Astrocyte of the spinal cord (primary cell): ENCODE results near the gene SCN8A.

ENCODE experiments used
- DNase-seq: peaks from one replicate; pipeline ENCODE4 v3.0.0; 2011; ENCODE audit warnings: low read depth, low spot score
- H3K4me3 ChIP-seq: 2 replicates; pipeline ENCODE4 v1.5.1; 2011; ENCODE audit warnings: low read depth, mild to moderate bottlenecking, low read length, moderate library complexity
- in situ Hi-C: cut with HindIII; loops from 2 replicates; pipeline ENCODE4 v1.10.0; 2017; ENCODE audit warnings: low sequenced_read_pairs
- TF ChIP-seq, protein P1 (sequence below): IDR thresholded peaks from 2 replicates; pipeline ENCODE4 v1.5.1; 2012; ENCODE audit warnings: low read depth, mild to moderate bottlenecking, low read length, inconsistent platforms

SCN8A gene

DNA sequence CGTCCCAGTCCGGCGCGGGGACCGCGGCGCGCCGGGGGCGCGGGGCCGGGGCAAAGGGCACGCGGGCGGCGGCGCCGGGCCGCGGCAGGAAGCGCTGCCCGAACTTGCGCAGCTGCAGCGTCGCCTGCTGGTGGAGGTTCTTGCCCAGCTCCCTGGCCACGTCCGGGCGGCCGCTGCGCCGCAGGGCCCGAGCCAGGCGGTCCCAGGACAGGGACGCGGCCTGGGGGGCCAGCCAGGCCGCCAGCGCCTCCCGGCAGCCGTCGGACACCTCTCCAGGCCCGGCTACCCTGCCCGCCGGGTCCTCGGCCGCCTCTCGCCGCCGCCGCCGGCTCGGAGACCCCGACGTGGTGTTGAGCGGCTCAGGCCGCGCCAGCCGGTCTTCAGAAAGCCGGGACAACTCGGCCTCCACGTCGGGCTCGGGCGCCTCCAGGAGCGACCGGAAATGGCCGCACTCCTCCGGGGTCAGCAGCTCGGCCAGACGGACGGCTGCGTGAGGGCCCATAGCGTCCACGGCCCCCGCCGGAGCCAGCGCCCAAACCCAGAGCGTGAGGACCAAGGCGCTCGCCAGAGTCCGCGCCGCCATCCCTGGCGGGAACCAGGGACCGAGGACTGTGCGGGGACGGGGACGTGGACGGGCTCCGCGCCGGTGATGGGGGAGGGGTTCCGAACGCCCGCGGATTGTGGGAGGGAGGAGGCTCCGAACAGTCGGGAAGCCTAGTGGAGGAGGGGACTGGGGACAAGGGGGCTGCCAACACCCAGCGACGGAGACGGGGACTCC lies 223.5 kb downstream of the SCN8A start:
- peak; percentile 56 for DNase-seq
- in situ Hi-C loops, result no loop called here
- TF ChIP-seq, protein P1, sequence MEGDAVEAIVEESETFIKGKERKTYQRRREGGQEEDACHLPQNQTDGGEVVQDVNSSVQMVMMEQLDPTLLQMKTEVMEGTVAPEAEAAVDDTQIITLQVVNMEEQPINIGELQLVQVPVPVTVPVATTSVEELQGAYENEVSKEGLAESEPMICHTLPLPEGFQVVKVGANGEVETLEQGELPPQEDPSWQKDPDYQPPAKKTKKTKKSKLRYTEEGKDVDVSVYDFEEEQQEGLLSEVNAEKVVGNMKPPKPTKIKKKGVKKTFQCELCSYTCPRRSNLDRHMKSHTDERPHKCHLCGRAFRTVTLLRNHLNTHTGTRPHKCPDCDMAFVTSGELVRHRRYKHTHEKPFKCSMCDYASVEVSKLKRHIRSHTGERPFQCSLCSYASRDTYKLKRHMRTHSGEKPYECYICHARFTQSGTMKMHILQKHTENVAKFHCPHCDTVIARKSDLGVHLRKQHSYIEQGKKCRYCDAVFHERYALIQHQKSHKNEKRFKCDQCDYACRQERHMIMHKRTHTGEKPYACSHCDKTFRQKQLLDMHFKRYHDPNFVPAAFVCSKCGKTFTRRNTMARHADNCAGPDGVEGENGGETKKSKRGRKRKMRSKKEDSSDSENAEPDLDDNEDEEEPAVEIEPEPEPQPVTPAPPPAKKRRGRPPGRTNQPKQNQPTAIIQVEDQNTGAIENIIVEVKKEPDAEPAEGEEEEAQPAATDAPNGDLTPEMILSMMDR, result peak; percentile 66
- peak overlapping the region; percentile 37 for H3K4me3 ChIP-seq

DNA sequence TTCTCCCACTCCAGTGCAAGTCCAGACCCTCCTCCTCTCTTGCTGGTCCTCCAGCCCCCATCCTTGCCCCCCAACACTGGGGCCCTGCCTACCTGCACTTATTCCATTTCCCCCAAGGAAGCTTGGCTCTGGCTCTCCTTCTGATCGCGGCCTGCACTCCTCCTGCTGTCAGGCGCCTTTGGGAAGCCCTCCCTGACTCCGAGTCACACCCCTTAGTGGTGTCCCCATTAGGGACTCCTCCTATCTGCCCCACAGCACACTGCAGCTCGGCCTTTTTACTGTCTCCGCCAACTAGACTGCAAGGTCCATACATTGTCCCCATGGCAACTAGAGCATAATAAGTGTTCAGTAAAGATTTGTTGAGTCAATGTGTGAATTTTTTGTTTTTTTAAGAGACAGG lies 224.5 kb downstream of the SCN8A start:
- in situ Hi-C loops, result no loop called here
- H3K4me3 ChIP-seq, result no peak overlapping the region
- DNase-seq, result no peak
- TF ChIP-seq, protein P1, result no peak

DNA sequence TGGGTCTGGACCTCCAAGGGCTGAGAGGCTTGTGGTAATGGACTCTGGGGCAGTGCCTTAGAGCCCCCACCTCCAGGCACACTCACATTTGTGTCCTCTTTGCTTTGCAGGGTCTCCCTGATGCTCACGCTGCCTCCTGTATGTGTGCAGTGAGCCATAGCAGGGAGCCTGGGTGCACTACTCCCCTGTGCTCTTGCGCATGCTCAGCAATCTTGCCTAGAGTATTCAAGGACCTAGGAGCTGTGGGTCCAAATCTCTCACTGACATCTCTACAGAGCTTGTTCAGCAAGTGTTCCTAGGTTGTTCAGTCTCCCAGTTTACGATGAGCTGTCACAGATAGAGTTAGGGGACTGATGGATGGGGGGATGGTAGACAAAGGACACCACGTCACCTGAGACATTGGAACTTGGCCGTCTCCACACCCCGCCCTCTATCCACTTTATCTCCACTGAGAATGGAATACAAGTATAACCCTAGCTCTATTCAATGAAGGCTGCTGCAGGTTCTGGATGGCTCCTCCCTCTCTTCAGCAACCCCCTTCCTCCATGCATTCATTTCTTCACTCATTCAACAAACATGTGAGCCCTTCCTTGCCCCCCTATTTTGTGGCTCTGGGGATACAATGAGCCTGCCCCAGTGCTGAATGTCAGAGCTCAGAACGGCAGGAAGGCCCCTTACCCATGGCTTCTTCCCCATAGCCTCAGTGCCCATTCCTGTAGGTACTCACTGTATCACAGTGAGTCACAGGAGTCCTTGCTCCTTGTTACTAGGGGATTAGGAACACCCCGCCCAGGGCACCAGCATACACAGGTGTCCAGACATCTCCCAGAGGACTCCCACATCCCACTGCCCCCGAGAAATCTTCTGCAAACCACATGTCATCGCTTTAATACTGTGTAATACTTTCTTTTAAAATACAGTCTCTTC lies 226.3 kb downstream of the SCN8A start:
- H3K4me3 ChIP-seq, result no peak overlapping the region
- in situ Hi-C loops, result no loop called here
- no peak for DNase-seq
- TF ChIP-seq, protein P1, result no peak

DNA sequence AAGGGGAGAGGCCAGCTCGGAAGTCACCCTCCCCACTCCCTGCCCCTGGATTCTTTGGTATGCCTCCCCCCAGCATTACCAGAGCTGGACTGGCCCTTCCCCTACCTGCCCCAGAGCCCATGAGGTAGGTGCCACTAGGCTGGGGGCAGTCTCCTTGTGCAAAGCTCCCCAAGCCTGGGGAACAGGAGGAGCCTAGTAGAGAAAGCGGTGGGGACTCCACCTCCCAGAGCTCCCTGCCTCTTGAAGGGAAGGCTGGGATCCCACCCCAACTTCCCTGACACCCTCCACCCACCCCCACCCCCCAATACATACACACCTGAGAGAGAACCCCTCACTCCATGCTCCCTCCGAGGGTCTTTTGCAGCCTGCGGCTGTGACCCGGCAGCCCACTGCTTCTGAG lies 227.1 kb downstream of the SCN8A start:
- H3K4me3 ChIP-seq, result no peak overlapping the region
- TF ChIP-seq, protein P1, result no peak
- no peak for DNase-seq
- in situ Hi-C loops, result no loop called here

DNA sequence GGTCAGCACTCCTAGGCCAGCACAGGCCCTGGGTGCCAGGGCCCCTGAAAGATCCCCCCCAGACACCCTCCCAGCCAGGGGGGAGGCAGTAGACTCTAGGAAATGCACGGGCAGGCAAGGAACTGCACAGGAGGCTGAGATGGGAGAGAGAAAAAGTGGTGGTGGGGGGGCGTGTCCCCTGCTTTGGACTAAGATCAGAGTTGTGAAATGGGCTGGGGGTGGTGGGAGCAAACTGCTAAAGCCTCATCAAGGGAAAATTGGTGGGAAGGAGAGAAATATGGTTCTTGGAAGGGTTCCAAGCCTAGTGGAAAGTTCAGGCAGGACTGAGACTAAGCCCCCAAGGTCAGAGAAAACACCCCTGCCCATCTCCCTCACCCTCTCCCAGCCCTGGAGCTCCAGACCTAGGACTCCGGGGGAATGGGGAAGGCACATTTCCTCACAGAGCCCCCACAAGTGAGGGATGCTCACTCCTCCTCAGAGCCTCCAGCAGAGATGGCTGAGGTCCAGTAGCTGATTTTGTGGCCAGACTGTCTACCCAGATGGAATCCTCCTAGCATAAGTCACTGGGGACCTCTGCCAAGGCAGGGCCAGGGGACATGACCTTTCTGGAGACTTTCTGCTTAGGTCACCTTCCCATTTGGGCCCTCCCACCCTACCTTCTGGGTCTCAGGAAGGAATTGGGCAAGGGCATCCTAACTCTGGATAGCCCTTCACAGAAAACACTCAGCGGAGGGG lies 227.7 kb downstream of the SCN8A start:
- DNase-seq, result peak; percentile 75
- TF ChIP-seq, protein P1, result no peak
- in situ Hi-C loops, result no loop called here

More for the DNA sequence above, 227.7 kb downstream of the SCN8A start:
- no peak overlapping the region for H3K4me3 ChIP-seq
